ENCODE data around the gene HIVEP2.

The HIVEP2 gene

GRCh38 chr6:142918339-142919042 lies 26.5 kb downstream of the HIVEP2 start:
- no peak for DNase-seq (ENCODE audit: low read depth, low spot score)

- DNase-seq (ENCODE audit: low read depth, low spot score): no peak
Observed at GRCh38 chr6:142916881-142917280, 28.1 kb downstream of the HIVEP2 start.

DNA sequence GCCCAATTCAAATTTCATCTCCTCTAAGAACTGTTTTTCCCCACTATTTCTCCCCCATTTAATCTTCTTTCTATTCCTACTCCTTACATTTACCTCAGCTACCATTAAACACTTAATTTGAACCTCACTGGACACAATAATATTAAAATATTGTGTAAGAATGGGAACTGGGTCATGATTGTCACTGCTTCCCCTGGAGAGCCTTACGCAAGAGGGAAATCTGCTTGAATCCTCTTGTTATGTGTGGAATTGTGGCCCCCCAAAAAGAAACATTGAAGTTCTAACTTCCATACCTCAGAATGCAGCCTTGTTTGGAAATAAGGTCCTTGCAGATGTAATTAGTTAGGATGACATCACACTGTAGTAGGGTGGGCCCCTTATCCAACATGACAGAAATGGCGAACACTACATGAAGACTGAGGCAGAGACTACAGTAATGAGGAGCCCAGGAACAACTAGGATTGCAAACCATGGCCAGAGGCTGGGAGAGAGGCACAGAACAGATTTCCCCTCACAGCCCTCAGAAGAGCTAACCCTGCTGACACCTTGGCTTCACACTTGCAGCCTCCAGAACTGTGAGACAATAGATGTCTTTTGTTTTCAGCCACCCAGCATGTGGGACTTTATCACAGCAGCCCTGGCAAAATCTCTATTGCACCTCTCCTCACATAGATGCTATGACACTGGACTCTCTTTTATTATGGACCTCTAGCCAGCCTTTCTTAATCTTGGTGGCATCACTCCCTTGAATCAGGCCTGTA lies 29.9 kb downstream of the HIVEP2 start:
- no peak for DNase-seq (ENCODE audit: low read depth, low spot score)

DNA sequence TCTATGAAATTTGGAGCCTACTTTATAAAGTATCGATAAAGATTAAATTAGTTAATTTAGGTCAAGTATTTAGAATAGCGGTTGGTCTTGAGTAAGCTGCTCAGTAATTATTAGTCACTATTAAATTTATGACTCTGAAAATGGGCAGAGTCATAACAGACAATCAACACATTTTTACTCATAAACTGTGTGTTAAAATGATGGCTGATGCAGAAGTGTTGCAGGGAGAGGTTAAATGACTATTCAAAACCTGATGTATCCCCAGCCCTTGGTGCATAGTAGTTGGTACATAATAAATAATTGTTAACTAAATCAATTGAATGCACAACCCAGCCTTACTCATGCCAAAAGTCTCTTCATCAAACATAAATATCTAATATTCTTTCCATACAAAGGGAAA lies 30.6 kb downstream of the HIVEP2 start:
- DNase-seq (ENCODE audit: low read depth, low spot score): no peak

GRCh38 chr6:142913511-142914047 lies 31.4 kb downstream of the HIVEP2 start:
- no peak for DNase-seq (ENCODE audit: low read depth, low spot score)

GRCh38 chr6:142913036-142913510 lies 31.9 kb downstream of the HIVEP2 start:
- DNase-seq (ENCODE audit: low read depth, low spot score): no peak

DNA sequence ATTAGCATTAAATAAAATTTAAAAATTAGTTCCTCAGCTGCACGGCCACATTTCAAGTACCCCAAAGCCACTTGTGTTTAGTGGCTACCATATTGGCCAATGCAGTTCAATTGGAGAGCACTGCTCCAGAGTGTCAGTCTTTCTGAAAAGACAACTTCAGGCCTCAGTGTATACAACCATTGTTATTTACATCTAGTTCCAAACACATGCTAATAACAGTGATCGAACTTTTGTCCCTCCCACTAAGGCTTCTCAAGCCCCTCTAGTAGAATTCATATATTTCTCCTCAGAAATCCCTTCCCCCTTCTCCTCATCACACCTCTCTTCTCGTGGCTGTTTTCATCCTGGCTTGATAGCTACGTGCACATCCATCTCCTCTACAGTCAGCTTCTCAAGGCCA lies 32.9 kb downstream of the HIVEP2 start:
- no peak for DNase-seq (ENCODE audit: low read depth, low spot score)

GRCh38 chr6:142911430-142911829 lies 33.5 kb downstream of the HIVEP2 start:
- DNase-seq (ENCODE audit: low read depth, low spot score): no peak

DNA sequence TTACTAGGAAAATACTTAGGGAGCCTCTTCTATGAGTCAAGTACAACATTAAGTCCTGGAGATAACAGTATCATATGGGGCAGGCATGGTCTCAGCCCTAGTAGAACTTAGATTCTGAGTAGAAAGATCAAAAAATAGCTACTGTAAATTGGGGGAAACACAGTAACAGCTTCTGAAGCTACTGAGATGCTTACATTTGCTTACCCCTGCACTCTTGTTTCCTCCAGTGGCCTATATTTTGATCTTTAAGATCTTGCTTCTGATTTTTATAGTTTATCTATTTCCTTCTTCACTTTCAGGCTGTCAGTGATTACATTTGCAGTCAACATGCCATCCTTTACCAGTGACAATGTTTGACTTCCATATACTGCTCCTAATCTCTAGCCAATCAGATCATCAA lies 35.3 kb downstream of the HIVEP2 start:
- no peak for DNase-seq (ENCODE audit: low read depth, low spot score)

GRCh38 chr6:142908235-142908634 lies 36.7 kb downstream of the HIVEP2 start:
- DNase-seq (ENCODE audit: low read depth, low spot score): no peak

- DNase-seq (ENCODE audit: low read depth, low spot score): no peak
Observed at GRCh38 chr6:142907544-142907943, 37.4 kb downstream of the HIVEP2 start.

GRCh38 chr6:142906945-142907470 lies 38.0 kb downstream of the HIVEP2 start:
- DNase-seq (ENCODE audit: low read depth, low spot score): no peak

DNA sequence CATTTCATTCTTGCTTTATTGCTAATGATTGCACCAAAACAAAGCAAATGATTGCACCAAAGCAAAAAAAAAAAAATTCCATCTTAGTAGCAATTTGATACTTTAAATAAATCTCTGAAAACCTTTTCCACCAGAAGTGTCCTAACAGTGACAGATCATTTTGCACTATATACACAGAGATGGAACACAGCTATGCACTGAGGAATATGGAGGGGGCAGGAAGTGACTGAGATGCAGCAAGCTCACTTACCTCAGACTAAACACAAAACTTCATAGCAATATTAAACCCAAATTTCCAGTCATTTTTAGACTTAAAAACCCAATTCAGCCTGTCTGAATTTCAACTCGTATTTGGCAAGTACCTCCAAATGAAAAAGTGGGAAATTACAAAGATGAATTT lies 41.2 kb downstream of the HIVEP2 start:
- DNase-seq (ENCODE audit: low read depth, low spot score): no peak

DNA sequence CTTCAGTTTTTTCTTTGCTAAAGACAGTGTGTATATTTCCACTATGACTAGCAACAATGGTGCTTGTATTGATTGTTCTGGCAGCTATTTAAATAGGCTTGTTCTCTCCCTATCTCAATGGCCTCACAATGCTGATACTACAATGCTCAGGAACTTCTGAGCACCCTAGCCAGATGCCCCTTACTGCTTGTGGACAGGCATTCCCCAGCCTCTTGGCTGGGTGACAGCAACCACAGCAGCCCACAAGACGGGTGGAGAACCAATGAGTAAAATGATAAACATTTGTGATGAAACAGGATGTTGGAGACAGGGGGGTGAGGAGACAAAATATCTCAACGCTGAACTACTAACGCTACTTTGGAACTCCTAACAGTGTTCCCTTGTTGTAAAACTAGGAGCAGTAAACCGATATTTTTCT lies 42.3 kb downstream of the HIVEP2 start:
- no peak for DNase-seq (ENCODE audit: low read depth, low spot score)

GRCh38 chr6:142901611-142902010 lies 43.4 kb downstream of the HIVEP2 start:
- no peak for DNase-seq (ENCODE audit: low read depth, low spot score)

DNA sequence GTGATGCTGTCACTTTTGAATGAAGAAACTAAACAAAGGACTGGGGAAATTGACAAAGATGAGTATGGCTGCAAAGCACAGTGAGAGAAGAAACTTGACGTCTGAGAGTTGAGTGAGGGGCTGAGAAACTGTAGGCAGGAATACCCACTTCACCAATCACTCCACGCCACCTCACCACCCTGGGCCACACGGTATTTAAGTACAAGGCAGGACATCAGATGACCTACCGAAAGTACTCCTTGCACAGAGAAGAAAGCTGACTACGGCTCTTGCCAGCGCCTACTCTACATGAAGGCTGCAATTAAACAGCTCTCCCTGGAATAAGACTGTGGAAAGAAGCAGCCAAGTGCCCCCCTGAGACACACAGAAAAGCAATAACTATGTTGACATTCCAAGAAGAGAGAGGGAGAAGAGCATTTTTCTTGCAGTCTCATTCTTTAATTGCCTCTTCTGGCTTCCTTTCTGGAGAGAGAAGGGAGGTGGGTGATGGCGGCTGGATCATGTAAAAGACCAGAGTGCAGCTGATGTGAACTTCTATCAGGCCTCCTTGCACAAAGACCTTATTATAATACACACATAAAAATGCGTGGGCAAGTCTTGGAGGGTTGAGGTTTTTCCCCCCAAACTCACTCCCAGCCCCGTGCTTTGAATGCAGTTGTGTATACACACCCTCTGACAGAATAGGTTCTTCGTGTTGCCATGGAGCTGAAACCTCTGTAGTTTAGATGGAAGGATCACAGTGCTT lies 44.6 kb downstream of the HIVEP2 start:
- no peak for DNase-seq (ENCODE audit: low read depth, low spot score)

GRCh38 chr6:142898927-142899895 lies 45.8 kb downstream of the HIVEP2 start:
- no peak for DNase-seq (ENCODE audit: low read depth, low spot score)

- no peak for DNase-seq (ENCODE audit: low read depth, low spot score)
Observed at GRCh38 chr6:142897659-142898058, 47.3 kb downstream of the HIVEP2 start.

- no peak for DNase-seq (ENCODE audit: low read depth, low spot score)
Observed at GRCh38 chr6:142896732-142897131, 48.2 kb downstream of the HIVEP2 start.

GRCh38 chr6:142893088-142893487 lies 51.9 kb downstream of the HIVEP2 start:
- DNase-seq (ENCODE audit: low read depth, low spot score): no peak
